HepG2 (cell line): ENCODE data around the gene METRN. TPM values are rescaled to one million over a fixed set of nuclear protein-coding genes. Genes with fewer than 3 reads are reported as not detected.

ENCODE experiments used
- ATAC-seq: fragments of 200-7000 bp; cut with Tn5 transposase; 3 replicates; pipeline ENCODE4 v1.9.1; 2020; ENCODE audit warnings: mild to moderate bottlenecking, moderate library complexity
- BruUV-seq: library from RNA; stranded (reverse); fragments of 400-500 nt; replicated peaks from 2 replicates; lab custom pipeline; 2021; lab: Mats Ljungman, UMichigan
- CTCF ChIA-PET: fragments of 300-600 bp; formaldehyde crosslinking; extraction: SDS; loops from one replicate; lab custom pipeline; 2021; ENCODE audit warnings: low total read pairs, inconsistent platforms, low intra/inter-chr PET ratio; lab: Yijun Ruan, JAX
- POLR2A ChIA-PET: fragments of 350-600 bp; sonication (Branson Sonifier 250); formaldehyde crosslinking; loops from one replicate; lab custom pipeline; 2020; ENCODE audit warnings: antibody characterized with exemption, inconsistent platforms; lab: Yijun Ruan, JAX
- DNase-seq: peaks from one replicate; pipeline ENCODE4 v3.0.0-alpha.2; 2015; ENCODE audit warnings: low spot score
- FAIRE-seq: peaks from 3 replicates; lab custom pipeline; 2011; peaks lifted over from hg19 to GRCh38; lab: Jason Lieb, UNC
- H2AFZ ChIP-seq: one replicate; pipeline ENCODE4 v1.6.1; 2011; ENCODE audit warnings: low read length, inconsistent platforms
- H3K27ac ChIP-seq: fragments of 300-600 bp; 3 replicates; pipeline ENCODE4 v1.8.0; 2011; ENCODE audit warnings: mixed run types, mild to moderate bottlenecking, mixed read lengths, low read length, inconsistent platforms; ENCODE audit not compliant: insufficient read depth; ENCODE audit errors: extremely low read length
- H3K27me3 ChIP-seq, 2 experiments: fragments of 200-600 bp in 1 of 2; 2 replicates in 1 of 2; 3 replicates in 1 of 2; pipeline versions ENCODE4 v1.6.0 to v1.8.0; 2011; ENCODE audit warnings: low read length in 2 of 2, mild to moderate bottlenecking in 2 of 2, moderate library complexity in 2 of 2, inconsistent platforms in 1 of 2; ENCODE audit not compliant: insufficient read depth in 2 of 2, control insufficient read depth in 1 of 2
- H3K36me3 ChIP-seq, 2 experiments: fragments of 200-600 bp in 1 of 2; replicated peaks in 1 of 2; 2 replicates in 1 of 2; 3 replicates in 1 of 2; pipeline versions ENCODE4 v1.5.1 to v1.8.0; 2011; ENCODE audit warnings: low read length in 2 of 2, inconsistent platforms in 1 of 2; ENCODE audit not compliant: insufficient read depth in 2 of 2, control insufficient read depth in 1 of 2
- H3K4me1 ChIP-seq: 2 replicates; pipeline ENCODE4 v1.5.1; 2012; ENCODE audit warnings: low read length, inconsistent platforms; ENCODE audit not compliant: insufficient read depth
- H3K4me2 ChIP-seq: 2 replicates; pipeline ENCODE4 v1.6.0; 2011; ENCODE audit warnings: low read depth, low read length, inconsistent platforms
- H3K4me3 ChIP-seq, 3 experiments: fragments of 200-600 bp in 1 of 3; sonication (generic), shearing (Covaris generic) in 1 of 3; replicated peaks in 1 of 3; 2 replicates each; pipeline ENCODE4 v1.5.1; 2011 to 2016; ENCODE audit warnings: low read length in 3 of 3, inconsistent platforms in 2 of 3, low read depth in 2 of 3, mild to moderate bottlenecking in 2 of 3, control low read depth in 1 of 3, mixed read lengths in 1 of 3; ENCODE audit not compliant: insufficient read depth in 1 of 3
- H3K79me2 ChIP-seq: one replicate; pipeline ENCODE4 v1.6.1; 2011; ENCODE audit warnings: low read length, inconsistent platforms; ENCODE audit not compliant: insufficient read depth
- H3K9ac ChIP-seq: 2 replicates; pipeline ENCODE4 v1.6.0; 2011; ENCODE audit warnings: mild to moderate bottlenecking, low read depth, low read length, inconsistent platforms; ENCODE audit not compliant: insufficient read depth
- H3K9me3 ChIP-seq: 2 replicates; pipeline ENCODE4 v1.5.1; 2012; ENCODE audit warnings: mild to moderate bottlenecking, low read length
- H4K20me1 ChIP-seq: 2 replicates; pipeline ENCODE4 v1.6.0; 2011; ENCODE audit warnings: inconsistent platforms, mild to moderate bottlenecking, low read length, moderate library complexity; ENCODE audit not compliant: insufficient read depth
- ATF7 ChIP-seq, 2 experiments: fragments of 450-650 bp in 1 of 2; sonication (generic) in 1 of 2; formaldehyde crosslinking in 1 of 2; IDR thresholded peaks; 2 replicates each; pipeline versions ENCODE4 v1.4.0 to v1.6.1; 2016 to 2020; ENCODE audit warnings: antibody characterized with exemption in 1 of 2, mild to moderate bottlenecking in 1 of 2, missing genetic modification reagents in 1 of 2
- FOSL1 ChIP-seq: sonication (generic); formaldehyde crosslinking; IDR thresholded peaks from 2 replicates; pipeline ENCODE4 v1.9.0; 2021; ENCODE audit warnings: missing genetic modification reagents, borderline replicate concordance
- GABPB1 ChIP-seq: IDR thresholded peaks from 2 replicates; pipeline ENCODE4 v1.6.1; 2016; ENCODE audit warnings: mild to moderate bottlenecking, missing genetic modification reagents, moderate library complexity, missing compliant biosample characterization
- GPN1 ChIP-seq: sonication (generic); formaldehyde crosslinking; IDR thresholded peaks from 2 replicates; pipeline ENCODE4 v1.5.1; 2020; ENCODE audit warnings: missing genetic modification reagents, borderline replicate concordance
- MXI1 ChIP-seq: IDR thresholded peaks from 3 replicates; pipeline ENCODE4 v1.6.1; 2012; ENCODE audit warnings: low read depth, low read length, inconsistent platforms, borderline replicate concordance
- MZF1 ChIP-seq: sonication (generic); formaldehyde crosslinking; IDR thresholded peaks from 2 replicates; pipeline ENCODE4 v1.8.1; 2023; ENCODE audit warnings: mild to moderate bottlenecking, missing genetic modification reagents, borderline replicate concordance
- REPIN1 ChIP-seq: sonication (generic); formaldehyde crosslinking; IDR thresholded peaks from 2 replicates; pipeline ENCODE4 v1.8.0; 2022; ENCODE audit warnings: missing genetic modification reagents, low read depth, mild to moderate bottlenecking, borderline replicate concordance
- ZKSCAN8 ChIP-seq: IDR thresholded peaks from 2 replicates; pipeline ENCODE4 v1.6.1; 2016; ENCODE audit warnings: borderline replicate concordance, missing genetic modification reagents, missing compliant biosample characterization
- ZNF512 ChIP-seq: sonication (generic); formaldehyde crosslinking; IDR thresholded peaks from 2 replicates; pipeline ENCODE4 v1.4.0; 2020; ENCODE audit warnings: mild to moderate bottlenecking, missing genetic modification reagents
- ZSCAN31 ChIP-seq: sonication (generic); formaldehyde crosslinking; IDR thresholded peaks from 2 replicates; pipeline ENCODE4 v1.5.0; 2020; ENCODE audit warnings: low read depth, mild to moderate bottlenecking, missing genetic modification reagents
- WGBS: methylation state at CpG from one replicate; pipeline ENCODE4 v1.1.6; 2017; ENCODE audit warnings: low lambda C conversion rate; 5-methylcytosine and 5-hydroxymethylcytosine counted together
- in situ Hi-C: cut with HindIII; loops from 2 replicates; pipeline ENCODE4 v1.10.0; 2017; ENCODE audit warnings: low pct_unique_long_range_greater_than_20kb; ENCODE audit not compliant: extremely low pct_ligation_motif_present
- intact Hi-C: fragments of 100-400 bp; cut with micrococcal nuclease; formaldehyde crosslinking; loops from one replicate; pipeline ENCODE4 v1.10.0; 2022; ENCODE audit not compliant: unreplicated experiment
- polyA plus RNA-seq, 8 experiments: library from polyadenylated mRNA; depleted of rRNA in 3 of 8; stranded (reverse) in 7 of 8; unstranded in 1 of 8; fragments of >200 nt; fragmentation: Illumina TruSeq in 4 of 8; extraction: Trizol in 4 of 8; gene quantifications; 2 replicates each; pipeline versions ENCODE4 v1.2.1 to v1.2.3, GENCODE V29; 2011 to 2016; ENCODE audit warnings: low read depth in 4 of 8, missing spikeins in 1 of 8, mixed read lengths in 1 of 8; ENCODE audit not compliant: insufficient read depth in 1 of 8
- total RNA-seq, 5 experiments: library from RNA; depleted of rRNA; stranded (reverse); fragments of >200 nt; fragmentation: Illumina TruSeq; extraction: Trizol; gene quantifications; 2 replicates each; pipeline ENCODE4 v1.2.3, GENCODE V29; 2016; ENCODE audit warnings: low read depth in 1 of 5
- TF ChIP-seq, protein P1 (sequence below): sonication (generic); formaldehyde crosslinking; conservative IDR thresholded peaks from 2 replicates; pipeline ENCODE4 v1.4.0; 2020; ENCODE audit warnings: missing genetic modification reagents
- TF ChIP-seq, protein P2 (sequence below): sonication (generic); formaldehyde crosslinking; IDR thresholded peaks from 2 replicates; pipeline ENCODE4 v1.4.0; 2020; ENCODE audit warnings: missing genetic modification reagents

Gene METRN
- total and polyA plus RNA-seq, 2 of the 13 experiments (the other 11 are each of a cell fraction or from before 2014, with no cell fraction given), result 25.5 to 46.1 TPM

DNA sequence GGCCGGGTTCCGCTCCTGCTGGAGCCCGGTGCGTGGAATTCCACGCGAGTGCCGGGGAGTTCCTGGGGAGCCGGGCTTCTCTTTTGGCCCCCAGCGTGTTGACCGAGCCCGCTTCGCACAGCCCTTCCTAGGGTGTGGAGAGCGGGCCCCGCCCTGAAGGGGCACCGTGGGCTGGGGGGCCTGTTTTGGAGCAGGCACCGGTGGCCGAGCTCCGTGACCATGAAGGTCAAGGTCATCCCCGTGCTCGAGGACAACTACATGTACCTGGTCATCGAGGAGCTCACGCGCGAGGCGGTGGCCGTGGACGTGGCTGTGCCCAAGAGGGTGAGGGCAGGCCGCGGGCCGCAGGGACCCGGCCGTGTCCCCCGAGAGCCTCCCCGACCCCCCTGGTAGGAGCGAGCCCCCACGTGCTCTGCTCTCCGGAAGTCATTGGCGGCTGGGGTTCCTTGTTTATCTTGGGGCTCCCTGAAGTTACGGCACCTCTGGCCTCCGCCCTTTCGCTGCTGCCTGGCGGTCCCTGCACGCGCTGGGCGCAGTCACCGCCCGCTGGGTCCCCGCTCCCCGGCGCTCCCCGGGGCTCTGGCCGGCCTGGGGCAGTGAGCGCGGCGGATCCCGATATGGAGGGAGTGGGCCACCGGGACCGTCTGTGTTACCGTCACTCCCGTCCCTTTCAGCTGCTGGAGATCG lies 12.5 kb downstream of the METRN start (continued):
- no peak for TF ChIP-seq ZNF512
- TF ChIP-seq FOSL1 (CRISPR knock-in tag), result no peak

DNA sequence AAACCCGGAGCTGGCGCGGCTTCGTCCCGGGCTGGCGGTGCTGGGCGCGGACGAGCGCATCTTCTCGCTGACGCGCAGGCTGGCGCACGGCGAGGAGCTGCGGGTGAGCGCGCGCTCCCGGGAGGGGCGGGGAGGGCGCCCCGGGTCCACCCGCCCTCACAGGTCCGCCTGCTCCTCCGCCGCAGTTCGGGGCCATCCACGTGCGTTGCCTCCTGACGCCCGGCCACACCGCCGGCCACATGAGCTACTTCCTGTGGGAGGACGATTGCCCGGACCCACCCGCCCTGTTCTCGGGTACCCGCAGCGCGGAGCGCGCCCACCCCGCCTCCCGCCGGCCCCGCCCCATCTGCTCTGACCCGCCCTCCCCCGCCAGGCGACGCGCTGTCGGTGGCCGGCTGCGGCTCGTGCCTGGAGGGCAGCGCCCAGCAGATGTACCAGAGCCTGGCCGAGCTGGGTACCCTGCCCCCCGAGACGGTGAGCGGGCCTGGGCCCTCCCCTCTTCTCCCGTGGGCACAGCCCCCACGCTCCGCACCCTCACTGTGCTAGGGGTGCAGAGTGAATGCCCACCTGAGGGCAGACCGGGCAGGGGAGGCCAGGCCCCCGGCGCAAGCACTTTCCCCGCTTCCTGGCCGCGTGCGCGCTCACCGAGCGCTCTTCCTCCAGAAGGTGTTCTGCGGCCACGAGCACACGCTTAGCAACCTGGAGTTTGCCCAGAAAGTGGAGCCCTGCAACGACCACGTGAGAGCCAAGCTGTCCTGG lies 13.4 kb downstream of the METRN start:
- Histone ChIP-seq H3K9ac (no peak overlapping the region), H3K27me3 (peaks cover 0 to 3% of the 10 kb centered on the region in 2 experiments; a peak in 1 of 5 replicates), H4K20me1 (no peaks in the 10 kb centered on the region), H3K4me2 (no peak overlapping the region), H3K4me1 (peaks cover 11% of the 10 kb centered on the region), H2AFZ (no peak overlapping the region), H3K36me3 (peaks cover 1 to 6% of the 10 kb centered on the region in 2 experiments; a peak in 2 of 5 replicates), H3K4me3 (peak overlapping the region in 1 of 3 experiments; percentile 23; a peak in 2 of 6 replicates), H3K9me3 (no peaks in the 10 kb centered on the region), H3K27ac (no peak overlapping the region), H3K79me2 (no peaks in the 10 kb centered on the region)
- no TSS peak for BruUV-seq
- ATAC-seq (no peak; the same call in 2 of the 3 replicates), FAIRE-seq (no peak), DNase-seq (no peak)
- in situ Hi-C loops, result no loop called here
- 89% methylated on average over 47 of the region's 80 CpGs for WGBS
- ChIA-PET CTCF (no interaction called here), POLR2A (interaction anchor here (2.0 kb wide), 1 partner anchor 12 kb away, joined by 7 read pairs; no protein-coding TSS in a partner anchor)
- intact Hi-C loops, result no loop called here
- TF ChIP-seq, protein P1, sequence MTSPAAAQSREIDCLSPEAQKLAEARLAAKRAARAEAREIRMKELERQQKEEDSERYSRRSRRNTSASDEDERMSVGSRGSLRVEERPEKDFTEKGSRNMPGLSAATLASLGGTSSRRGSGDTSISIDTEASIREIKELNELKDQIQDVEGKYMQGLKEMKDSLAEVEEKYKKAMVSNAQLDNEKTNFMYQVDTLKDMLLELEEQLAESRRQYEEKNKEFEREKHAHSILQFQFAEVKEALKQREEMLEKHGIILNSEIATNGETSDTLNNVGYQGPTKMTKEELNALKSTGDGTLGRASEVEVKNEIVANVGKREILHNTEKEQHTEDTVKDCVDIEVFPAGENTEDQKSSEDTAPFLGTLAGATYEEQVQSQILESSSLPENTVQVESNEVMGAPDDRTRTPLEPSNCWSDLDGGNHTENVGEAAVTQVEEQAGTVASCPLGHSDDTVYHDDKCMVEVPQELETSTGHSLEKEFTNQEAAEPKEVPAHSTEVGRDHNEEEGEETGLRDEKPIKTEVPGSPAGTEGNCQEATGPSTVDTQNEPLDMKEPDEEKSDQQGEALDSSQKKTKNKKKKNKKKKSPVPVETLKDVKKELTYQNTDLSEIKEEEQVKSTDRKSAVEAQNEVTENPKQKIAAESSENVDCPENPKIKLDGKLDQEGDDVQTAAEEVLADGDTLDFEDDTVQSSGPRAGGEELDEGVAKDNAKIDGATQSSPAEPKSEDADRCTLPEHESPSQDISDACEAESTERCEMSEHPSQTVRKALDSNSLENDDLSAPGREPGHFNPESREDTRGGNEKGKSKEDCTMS (CRISPR knock-in tag), result no peak
- TF ChIP-seq ZKSCAN8 (CRISPR knock-in tag) (no peak), ZSCAN31 (no peak), GABPB1 (CRISPR knock-in tag) (peak; percentile 70), ATF7 (IDR thresholded peaks at IDR 0.05) (no peak), ATF7 (CRISPR knock-in tag; IDR thresholded peaks at IDR 0.05) (no peak), MXI1 (0 out of 3 replicates have a peak, but pooled peaks have one; percentile 23), REPIN1 (CRISPR knock-in tag) (no peak), GPN1 (CRISPR knock-in tag) (no peak), MZF1 (no peak)
- TF ChIP-seq, protein P2, sequence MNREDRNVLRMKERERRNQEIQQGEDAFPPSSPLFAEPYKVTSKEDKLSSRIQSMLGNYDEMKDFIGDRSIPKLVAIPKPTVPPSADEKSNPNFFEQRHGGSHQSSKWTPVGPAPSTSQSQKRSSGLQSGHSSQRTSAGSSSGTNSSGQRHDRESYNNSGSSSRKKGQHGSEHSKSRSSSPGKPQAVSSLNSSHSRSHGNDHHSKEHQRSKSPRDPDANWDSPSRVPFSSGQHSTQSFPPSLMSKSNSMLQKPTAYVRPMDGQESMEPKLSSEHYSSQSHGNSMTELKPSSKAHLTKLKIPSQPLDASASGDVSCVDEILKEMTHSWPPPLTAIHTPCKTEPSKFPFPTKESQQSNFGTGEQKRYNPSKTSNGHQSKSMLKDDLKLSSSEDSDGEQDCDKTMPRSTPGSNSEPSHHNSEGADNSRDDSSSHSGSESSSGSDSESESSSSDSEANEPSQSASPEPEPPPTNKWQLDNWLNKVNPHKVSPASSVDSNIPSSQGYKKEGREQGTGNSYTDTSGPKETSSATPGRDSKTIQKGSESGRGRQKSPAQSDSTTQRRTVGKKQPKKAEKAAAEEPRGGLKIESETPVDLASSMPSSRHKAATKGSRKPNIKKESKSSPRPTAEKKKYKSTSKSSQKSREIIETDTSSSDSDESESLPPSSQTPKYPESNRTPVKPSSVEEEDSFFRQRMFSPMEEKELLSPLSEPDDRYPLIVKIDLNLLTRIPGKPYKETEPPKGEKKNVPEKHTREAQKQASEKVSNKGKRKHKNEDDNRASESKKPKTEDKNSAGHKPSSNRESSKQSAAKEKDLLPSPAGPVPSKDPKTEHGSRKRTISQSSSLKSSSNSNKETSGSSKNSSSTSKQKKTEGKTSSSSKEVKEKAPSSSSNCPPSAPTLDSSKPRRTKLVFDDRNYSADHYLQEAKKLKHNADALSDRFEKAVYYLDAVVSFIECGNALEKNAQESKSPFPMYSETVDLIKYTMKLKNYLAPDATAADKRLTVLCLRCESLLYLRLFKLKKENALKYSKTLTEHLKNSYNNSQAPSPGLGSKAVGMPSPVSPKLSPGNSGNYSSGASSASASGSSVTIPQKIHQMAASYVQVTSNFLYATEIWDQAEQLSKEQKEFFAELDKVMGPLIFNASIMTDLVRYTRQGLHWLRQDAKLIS, result no peak
